Measurements from ENCODE around the gene USP34.

DNA sequence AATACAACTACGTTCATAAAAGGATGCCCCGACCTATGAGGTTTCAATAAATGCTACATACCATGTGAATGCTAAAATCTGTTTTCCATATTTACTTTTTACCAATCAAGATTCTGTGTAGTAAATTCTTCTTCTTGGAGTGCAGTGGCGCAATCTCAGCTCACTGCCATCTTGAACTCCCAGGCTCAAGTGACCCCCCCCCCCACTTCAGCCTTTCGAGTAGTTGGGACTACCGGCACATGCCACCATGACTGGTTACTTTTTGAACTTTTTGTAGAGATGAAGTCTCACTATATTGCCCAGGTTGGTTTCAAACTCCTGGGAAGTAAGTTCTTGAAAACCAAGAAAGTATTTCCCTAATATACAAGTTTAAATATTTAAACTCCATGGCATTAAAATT is 14.4 kb upstream of the USP34 start:
- TF ChIP-seq CTCF (conservative IDR thresholded peaks at IDR 0.05 in 1 of 2, IDR thresholded peaks at IDR 0.05 in 1 of 2; ENCODE audit: extremely low read depth in 1 of 2, insufficient read depth in 1 of 2, low read depth in 1 of 2, low read length in 2 of 2), result no peak
- TF ChIP-seq EZH2 (IDR thresholded peaks at IDR 0.05; ENCODE audit: borderline replicate concordance, low read length), result no peak

All from mammary epithelial cell (primary cell).